BJ (cell line): ENCODE measurements around the gene RANBP17. TPM values are rescaled to one million over a fixed set of nuclear protein-coding genes. Genes with fewer than 3 reads are reported as not detected.
"Not testable (repeated sequence)": the region's sequence is repeated elsewhere in the genome, so short reads cannot be mapped to it uniquely, and the experiment has no call there.

Experiments used
- CTCF ChIA-PET: fragments of 350-600 bp; formaldehyde crosslinking; extraction: SDS; loops from one replicate; lab custom pipeline; 2021; ENCODE audit warnings: antibody characterized with exemption, inconsistent platforms; lab: Yijun Ruan, JAX
- POLR2A ChIA-PET: fragments of 300-600 bp; sonication (Branson Sonifier 250); formaldehyde crosslinking; extraction: SDS; loops from one replicate; lab custom pipeline; 2021; ENCODE audit warnings: antibody characterized with exemption; lab: Charles Lee
- DNase-seq: peaks from one replicate; pipeline ENCODE4 v3.0.0-alpha.2; 2011; ENCODE audit warnings: low read depth
- H3K27me3 ChIP-seq: 2 replicates; pipeline ENCODE4 v1.6.0; 2011; ENCODE audit warnings: low read length; ENCODE audit not compliant: control insufficient read depth, insufficient read depth
- H3K36me3 ChIP-seq: 2 replicates; pipeline ENCODE4 v1.5.1; 2011; ENCODE audit warnings: low read length; ENCODE audit not compliant: control insufficient read depth, insufficient read depth
- H3K4me3 ChIP-seq: 2 replicates; pipeline ENCODE4 v1.5.1; 2011; ENCODE audit warnings: low read depth, mild to moderate bottlenecking, control low read depth, low read length
- polyA plus RNA-seq: library from polyadenylated mRNA; depleted of rRNA; stranded (reverse); fragments of >200 nt; gene quantifications from 2 replicates; pipeline ENCODE4 v1.2.3, GENCODE V29; 2011
- TF ChIP-seq, protein P1 (sequence below): IDR thresholded peaks from 2 replicates; pipeline ENCODE4 v1.5.1; 2011; ENCODE audit warnings: low read depth, mild to moderate bottlenecking, control low read depth, inconsistent platforms, low read length, moderate library complexity; ENCODE audit not compliant: insufficient read depth

Gene RANBP17
- polyA plus RNA-seq, 1 experiment: 10.5 TPM

DNA sequence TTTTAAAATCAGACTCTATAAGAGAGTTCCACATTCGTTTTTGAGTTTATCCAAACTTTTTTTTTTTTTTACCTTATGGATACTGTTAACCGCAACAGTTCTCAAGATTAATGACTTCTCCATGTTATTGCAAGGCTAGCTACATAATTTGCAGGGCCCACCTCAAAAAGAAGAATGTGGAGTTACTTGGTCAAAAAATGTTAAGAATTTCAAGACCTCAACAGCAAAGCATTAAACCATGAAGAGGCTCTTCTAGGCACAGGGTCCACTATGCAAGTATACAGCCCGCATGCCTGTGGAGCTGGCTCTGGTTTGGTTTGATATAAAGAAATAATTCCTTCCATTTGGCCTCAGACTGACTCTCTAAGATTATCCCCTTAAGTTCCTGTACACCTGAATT lies 313.9 kb downstream of the RANBP17 start:
- Histone ChIP-seq H3K36me3 (no peaks in the 10 kb centered on the region), H3K4me3 (no peak overlapping the region), H3K27me3 (no peaks in the 10 kb centered on the region)
- CTCF ChIA-PET: interaction anchor here (0.6 to 1.4 kb wide), 3 partner anchors 9 to 30 kb away, joined by 3 read pairs; no protein-coding TSS in a partner anchor
- TF ChIP-seq, protein P1, sequence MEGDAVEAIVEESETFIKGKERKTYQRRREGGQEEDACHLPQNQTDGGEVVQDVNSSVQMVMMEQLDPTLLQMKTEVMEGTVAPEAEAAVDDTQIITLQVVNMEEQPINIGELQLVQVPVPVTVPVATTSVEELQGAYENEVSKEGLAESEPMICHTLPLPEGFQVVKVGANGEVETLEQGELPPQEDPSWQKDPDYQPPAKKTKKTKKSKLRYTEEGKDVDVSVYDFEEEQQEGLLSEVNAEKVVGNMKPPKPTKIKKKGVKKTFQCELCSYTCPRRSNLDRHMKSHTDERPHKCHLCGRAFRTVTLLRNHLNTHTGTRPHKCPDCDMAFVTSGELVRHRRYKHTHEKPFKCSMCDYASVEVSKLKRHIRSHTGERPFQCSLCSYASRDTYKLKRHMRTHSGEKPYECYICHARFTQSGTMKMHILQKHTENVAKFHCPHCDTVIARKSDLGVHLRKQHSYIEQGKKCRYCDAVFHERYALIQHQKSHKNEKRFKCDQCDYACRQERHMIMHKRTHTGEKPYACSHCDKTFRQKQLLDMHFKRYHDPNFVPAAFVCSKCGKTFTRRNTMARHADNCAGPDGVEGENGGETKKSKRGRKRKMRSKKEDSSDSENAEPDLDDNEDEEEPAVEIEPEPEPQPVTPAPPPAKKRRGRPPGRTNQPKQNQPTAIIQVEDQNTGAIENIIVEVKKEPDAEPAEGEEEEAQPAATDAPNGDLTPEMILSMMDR: no peak
- DNase-seq: no peak
- POLR2A ChIA-PET: no interaction called here

DNA sequence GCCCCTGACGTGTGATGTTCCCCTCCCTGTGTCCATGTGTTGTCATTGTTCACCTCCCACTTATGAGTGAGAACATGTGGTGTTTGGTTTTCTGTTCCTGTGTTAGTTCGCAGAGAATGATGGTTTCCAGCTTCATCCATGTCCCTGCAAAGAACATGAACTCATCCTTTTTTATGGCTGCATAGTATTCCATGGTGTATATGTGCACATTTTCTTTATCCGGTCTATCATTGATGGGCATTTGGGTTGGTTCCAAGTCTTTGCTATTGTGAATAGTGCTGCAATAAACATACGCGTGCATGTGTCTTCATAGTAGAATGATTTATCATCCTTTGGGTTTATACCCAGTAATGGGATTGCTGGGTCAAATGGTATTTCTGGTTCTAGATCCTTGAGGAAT lies 316.4 kb downstream of the RANBP17 start:
- CTCF ChIA-PET, DNase-seq, POLR2A ChIA-PET, H3K36me3 ChIP-seq, H3K4me3 ChIP-seq, H3K27me3 ChIP-seq: not testable (repeated sequence)

DNA sequence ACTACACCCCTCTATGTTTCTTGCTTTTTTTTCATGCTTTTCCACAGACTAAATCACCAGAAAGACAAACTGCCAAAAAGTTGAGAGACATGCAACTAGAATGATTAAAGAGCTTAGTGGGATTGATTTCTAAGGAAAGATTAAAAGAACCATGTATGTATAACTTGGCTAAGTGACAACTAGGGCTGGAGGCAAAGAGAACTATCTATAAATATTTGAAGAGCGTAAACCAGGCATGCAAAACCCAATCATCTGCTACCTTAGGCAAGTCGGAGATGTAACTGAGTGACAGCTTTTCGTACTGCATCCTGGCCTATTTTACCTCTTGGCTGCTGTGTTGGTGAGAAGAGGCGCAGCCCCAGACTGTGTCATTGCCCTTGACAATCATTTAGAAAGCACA lies 326.2 kb downstream of the RANBP17 start:
- no peak for DNase-seq
- TF ChIP-seq, protein P1: no peak
- H3K27me3 ChIP-seq: no peaks in the 10 kb centered on the region
- no peaks in the 10 kb centered on the region for H3K36me3 ChIP-seq
- POLR2A ChIA-PET: no interaction called here
- CTCF ChIA-PET: no interaction called here
- no peak overlapping the region for H3K4me3 ChIP-seq

DNA sequence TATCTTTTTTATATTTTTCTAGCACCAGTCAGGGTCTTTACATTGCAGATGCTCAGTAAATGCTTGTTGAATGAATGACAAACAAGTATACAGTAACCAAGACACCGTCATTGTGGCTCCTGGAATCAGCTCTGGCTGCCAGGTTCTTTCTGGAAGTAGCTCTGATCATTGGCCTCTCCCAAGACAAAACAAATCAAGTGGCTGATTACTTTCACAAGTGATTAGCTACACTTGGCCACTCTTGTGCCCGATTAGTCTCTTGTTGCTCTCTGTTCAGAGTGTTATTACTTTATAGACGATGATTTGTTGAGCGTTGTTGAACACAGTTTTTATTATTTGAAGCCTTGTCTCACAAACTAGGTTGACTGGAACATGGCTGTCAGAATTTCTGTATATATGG lies 327.6 kb downstream of the RANBP17 start:
- TF ChIP-seq, protein P1: no peak
- Histone ChIP-seq H3K27me3 (no peaks in the 10 kb centered on the region), H3K36me3 (no peaks in the 10 kb centered on the region), H3K4me3 (no peak overlapping the region)
- ChIA-PET POLR2A (no interaction called here), CTCF (interaction anchor here (0.8 kb wide), 1 partner anchor 18 kb away, joined by 3 read pairs; no protein-coding TSS in a partner anchor)
- DNase-seq: no peak

DNA sequence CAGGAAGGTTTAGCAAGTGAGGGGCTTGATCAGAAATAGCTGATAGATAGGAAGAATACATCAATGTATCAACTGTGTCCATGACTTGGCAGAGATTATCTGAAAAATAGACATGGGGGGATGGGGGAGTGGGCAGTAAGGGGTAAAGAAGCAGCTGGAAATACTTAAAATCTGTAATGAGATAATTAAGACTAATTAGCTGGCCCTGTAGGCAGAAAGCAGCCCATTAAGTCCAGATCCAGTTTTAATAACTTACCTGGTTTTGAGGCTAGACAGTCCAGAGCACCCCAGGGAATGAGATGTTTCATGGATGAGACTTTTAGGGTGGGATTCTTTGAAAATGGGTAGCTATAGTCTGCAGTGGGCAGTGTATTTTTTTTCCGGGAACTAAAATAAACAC lies 330.3 kb downstream of the RANBP17 start:
- TF ChIP-seq, protein P1: no peak
- Histone ChIP-seq H3K36me3 (no peaks in the 10 kb centered on the region), H3K27me3 (no peaks in the 10 kb centered on the region), H3K4me3 (no peak overlapping the region)
- CTCF ChIA-PET: no interaction called here
- POLR2A ChIA-PET: no interaction called here
- DNase-seq: no peak

DNA sequence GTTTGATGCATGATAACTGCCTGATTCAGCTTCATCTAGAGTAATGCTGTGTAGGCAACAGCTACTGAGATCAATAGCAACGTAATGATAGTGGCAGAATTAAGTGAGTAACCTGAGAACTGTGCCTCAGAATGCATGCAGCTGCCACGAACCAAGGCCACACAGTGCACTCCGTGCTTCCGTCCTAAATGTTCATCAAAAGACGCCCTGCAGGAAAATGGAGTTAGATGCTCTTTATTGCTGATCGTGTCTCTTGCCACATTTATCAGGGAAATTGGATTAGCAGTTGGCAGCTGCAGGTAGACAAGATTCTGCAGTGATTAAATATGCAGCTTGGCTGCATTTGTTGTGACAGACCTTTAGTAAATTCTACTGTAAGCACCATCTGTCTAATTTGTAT lies 339.5 kb downstream of the RANBP17 start:
- Histone ChIP-seq H3K4me3 (no peak overlapping the region), H3K36me3 (no peaks in the 10 kb centered on the region), H3K27me3 (no peaks in the 10 kb centered on the region)
- ChIA-PET POLR2A (no interaction called here), CTCF (interaction anchor here (0.8 to 12.3 kb wide), 2 partner anchors 140 to 457 kb away, joined by 3 to 247 read pairs; no protein-coding TSS in a partner anchor)
- no peak for DNase-seq
- TF ChIP-seq, protein P1: no peak
